Frontal cortex (tissue), 4 donors: ENCODE measurements around the gene AMDHD1. TPM values are rescaled to one million over a fixed set of nuclear protein-coding genes. Genes with fewer than 3 reads are reported as not detected.

Experiments
- DNase-seq, 2 donors: peaks; one replicate each; pipeline ENCODE4 v3.0.0; 2012; ENCODE audit warnings: low spot score in 2 of 2
- FAIRE-seq: peaks from 2 replicates; lab custom pipeline; 2012; peaks lifted over from hg19 to GRCh38; lab: Jason Lieb, UNC
- total RNA-seq: library from RNA; depleted of rRNA; stranded (reverse); fragments of >200 nt; gene quantifications from one replicate; pipeline ENCODE4 v1.2.3, GENCODE V29; 2014
- donor health status: control.
- donor health status: control.
- donor health status: control.

The AMDHD1 gene
- total RNA-seq, 1 donor from 2014 or later = 0.82 TPM

DNA sequence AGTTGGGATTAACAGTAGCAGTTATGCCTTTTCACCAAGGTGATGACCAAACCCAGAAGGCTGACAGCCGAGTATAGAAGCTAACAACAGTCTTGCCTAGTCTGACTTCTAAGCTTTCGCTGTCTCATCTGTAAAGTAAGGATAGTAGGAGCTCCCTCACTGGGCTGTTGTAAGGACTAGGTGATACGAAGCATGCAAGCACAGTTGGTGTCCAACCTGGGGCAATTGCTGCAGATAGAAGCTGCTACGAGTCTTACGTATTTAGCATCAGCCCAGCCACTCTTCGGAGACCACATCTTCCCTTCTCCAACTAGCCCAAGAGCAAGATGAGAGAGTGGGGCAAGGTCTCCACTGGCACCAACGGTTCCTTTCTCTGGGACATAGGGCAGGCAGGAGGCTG, 47.0 kb downstream of the AMDHD1 start:
- FAIRE-seq = no peak

DNA sequence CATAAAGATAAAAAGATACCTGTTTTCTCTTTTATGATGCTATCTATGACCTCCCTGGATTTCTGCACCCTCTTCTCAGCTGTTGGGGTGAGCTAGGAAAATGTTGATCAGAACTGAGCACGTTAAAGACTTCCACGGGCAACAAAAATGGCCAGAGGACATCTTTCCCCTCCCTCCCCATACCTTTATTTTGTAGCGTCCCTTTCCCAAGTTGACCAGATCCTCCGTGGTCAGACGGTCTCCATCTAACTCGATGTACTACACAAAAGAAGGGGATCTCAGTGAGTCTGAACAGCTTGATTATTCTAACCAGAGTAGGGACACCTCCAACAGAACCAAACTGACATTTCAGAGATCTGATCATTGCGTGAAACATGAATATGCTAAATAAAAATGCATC, 50.8 kb downstream of the AMDHD1 start:
- FAIRE-seq (no peak), DNase-seq (no peak)

More for the DNA sequence above, 47.0 kb downstream of the AMDHD1 start:
- no peak for DNase-seq

DNA sequence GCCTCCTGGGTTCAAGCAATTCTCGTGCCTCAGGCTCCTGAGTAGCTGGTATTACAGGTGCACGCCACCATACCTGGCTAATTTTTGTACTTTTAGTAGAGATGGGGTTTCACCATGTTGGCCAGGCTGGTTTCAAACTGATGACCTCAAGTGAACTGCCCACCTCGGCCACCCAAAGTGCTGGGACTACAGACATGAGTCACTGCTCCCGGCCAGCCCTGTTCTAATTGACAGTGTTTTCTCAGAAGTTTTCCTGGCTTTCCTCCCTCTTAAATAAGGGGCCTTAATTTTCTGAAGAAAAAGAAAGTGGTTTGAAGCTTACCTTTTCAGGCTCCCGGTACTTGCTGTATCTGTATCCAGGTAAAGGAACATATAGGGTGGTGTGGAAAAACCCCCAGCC, 51.3 kb downstream of the AMDHD1 start:
- FAIRE-seq (no peak), DNase-seq (no peak)

DNA sequence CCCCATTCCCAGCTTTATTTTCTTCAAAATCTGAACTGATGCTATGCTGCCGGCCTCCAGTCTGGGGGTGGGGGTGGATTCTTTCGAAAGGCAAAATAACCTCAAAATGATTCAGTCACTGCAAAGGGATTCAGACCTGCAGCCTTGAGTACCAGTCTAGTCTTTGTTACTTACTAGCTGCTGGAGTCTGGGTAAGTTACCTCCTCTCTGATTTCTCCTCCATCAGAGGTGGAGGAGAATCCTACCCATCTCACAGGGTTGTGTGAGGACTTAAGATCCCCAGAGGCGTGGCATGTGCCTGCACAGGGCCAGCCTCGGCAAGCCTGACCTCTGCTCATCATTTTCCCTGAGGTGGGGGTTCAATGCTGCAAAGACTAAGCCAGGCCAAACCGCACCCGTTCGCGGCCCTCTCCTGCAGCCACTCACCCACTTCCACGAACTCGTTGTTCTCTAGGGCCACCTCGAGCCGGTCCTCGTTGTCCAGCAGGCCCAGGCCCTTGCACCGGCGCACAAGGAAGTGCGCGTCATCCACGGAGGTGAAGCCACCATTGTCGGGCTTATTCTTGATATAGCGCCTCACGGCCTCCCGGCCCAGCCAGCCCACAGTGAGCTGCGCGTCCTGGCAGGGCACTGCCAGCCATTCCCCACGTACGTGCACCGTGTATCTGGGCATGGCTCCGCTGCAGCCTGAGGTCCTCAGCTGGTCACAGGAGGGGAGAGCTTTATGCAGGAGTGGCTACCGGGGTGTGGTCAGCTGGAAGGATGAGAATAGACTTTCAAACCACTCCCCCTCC, 52.3 kb downstream of the AMDHD1 start:
- DNase-seq (no peak), FAIRE-seq (no peak)

DNA sequence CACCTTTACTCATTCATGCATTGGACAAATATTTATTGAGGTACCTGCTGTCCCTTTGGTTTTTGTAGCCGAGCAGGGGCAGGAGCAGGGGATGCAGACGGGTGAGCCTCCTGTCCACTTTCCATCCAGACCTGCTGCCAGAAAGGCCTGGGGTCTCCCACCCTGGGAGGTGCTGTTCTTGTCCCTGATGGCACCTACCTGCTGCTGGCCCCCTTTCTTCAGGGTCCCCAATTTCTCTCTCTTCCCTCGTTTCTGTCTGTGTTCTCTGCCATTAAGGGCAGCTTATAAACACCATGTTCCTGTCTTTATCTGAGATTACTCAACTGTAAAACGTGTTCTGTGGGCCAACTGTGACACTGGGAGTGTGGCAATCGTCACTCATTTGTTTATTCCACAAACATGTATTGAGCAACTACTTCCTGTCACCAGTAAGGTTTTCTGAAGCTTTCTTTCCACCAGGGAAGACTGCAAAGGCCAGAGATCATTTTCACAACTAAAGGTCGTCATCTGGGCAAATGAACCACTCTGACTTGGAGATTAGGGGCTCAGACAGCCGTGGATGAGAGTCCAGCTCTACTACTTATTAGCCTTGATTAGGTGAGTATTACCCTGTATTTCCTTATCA, 53.0 kb downstream of the AMDHD1 start, which contains the start of gene HAL:
Gene HAL, minus strand, starts transcription at position 311 of the 625 bp plus-strand sequence. CDS start 434 bp downstream, outside the sequence.
- no peak for DNase-seq
- no peak for FAIRE-seq

DNA sequence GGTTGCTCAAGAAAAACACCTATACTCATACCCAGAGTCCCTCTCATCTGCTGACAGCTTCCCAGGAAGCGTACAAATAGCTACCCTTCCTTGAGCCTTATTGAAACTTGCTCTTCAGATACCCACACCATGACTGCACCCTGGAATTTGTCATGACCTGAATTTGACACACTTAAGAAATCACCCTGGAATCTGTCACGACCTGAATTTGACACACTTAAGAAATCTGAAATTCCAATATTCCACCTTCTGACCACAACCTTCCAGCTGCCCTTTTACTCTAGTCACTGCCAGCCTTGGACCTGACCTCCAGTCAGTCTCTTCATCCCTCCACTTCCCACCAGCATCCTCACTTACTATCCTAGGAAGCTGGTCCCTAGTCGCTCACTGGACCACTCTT, 54.1 kb downstream of the AMDHD1 start:
- FAIRE-seq (no peak), DNase-seq (no peak)

DNA sequence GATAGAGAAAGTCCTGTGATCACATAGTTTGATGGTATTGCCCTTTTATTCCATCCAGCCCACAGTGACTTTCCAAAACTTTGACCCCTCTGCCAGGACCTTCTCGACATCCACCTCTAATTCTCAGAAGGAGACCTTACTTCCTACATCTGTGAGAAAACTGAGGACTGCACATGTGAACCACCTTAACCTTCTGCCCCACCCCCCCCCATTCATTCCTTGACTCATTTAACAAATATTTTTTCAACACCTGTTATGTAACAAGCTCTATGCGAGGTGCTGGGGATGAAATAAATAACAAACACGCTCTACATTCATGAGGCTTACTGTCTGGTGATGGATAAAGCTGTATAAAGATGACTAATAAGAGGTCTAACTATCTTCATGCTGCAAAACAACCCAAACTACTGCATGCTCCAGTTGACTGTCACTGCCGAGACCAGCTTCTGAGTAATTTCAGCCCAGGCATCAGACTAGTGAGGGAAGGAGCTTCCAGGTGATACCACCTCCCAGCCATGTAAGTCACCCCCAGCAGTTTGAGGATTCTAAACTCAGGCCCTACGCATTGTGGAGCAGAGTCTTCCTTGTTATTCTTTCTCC, 54.9 kb downstream of the AMDHD1 start:
- DNase-seq = no peak
- no peak for FAIRE-seq

DNA sequence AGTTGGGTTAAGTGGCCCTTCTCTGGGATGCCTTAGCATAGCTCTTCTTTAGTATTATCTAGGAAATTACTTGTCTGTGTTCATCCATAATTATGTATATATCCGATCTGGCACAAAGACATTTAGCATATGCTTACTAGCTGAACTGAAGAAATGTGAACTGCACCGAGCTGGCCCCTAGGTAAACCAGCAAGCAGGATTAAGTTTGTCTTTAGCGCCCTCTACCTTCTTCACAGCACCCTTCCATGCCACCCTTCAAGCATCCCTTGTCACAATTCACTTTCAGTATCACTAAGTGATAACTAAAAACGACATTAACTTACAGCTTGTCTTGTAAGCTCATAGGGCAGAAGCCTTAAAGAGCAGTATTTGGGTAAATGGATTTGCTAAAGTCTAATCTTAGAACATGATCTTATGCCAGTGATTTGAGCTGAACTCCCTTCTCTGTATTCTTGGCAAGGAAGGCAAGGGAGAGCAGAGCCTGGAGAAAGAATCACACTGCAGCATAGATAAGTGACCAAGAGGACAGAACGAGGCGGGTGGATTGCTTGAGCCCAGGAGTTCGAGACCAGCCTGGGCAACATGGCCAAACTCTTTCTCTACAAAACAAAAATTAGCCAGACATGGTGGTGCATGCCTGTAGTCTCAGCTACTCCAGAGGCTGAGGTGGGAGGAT, 55.6 kb downstream of the AMDHD1 start:
- FAIRE-seq = peak; percentile 37
- DNase-seq = peak; percentile 47 to 57

DNA sequence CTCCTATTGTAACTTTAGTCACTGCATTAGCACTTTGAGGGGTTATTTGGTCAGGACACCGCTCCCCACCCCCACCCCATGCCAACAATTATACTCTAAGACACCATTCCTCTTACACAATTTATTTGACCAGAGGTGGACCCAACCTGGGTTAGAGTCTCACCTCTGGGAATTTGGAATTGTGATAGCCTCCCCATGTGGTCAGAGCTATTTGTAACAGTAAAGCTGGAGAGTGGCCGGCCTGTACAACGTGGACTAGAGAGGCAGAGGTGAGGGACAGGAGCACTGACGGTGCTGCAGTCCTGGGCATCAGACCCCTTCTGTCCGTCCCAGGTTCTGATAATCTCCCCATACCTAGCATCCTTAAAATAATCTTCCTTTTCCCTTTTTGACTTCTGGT, 56.4 kb downstream of the AMDHD1 start:
- no peak for FAIRE-seq
- DNase-seq = no peak

DNA sequence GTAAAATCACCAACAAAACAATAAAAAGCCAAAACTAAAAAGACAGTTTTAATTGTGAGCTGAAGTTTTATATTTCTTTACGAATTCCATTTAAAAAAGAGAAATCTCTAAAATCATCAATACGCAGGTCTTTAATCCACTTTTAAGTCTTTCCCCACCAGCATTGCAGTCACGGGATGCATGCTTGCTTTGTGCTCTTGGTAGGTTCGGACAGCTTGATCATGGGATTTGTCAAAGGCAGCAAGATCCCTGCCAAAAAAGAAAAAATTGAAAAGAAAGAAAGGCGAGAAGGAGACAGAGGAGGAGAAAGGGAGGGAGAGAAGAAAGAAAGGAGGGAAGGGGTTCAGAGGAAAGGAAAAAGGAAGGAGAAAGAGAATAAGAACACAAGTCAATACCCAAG, 57.7 kb downstream of the AMDHD1 start:
- DNase-seq (no peak), FAIRE-seq (no peak)

DNA sequence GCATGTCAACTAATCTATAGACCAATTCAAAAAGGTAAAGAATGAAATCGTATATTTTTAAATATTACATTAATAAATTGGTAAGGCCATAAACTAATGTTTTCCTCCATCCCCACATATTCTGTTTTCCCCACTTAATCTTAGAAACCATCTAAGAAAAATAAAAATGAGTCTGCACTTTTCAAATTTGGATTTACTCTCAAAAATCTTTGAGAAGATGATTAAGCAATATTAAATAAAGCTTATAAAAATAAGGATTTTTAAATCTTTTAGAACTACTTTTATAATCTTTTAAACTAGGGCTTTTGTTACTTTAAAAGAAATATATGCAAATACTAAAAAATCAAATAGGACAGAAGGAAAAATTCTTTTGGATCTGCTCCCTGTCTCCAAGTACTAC, 63.6 kb downstream of the AMDHD1 start:
- FAIRE-seq (peak; percentile 61), DNase-seq (no peak)

DNA sequence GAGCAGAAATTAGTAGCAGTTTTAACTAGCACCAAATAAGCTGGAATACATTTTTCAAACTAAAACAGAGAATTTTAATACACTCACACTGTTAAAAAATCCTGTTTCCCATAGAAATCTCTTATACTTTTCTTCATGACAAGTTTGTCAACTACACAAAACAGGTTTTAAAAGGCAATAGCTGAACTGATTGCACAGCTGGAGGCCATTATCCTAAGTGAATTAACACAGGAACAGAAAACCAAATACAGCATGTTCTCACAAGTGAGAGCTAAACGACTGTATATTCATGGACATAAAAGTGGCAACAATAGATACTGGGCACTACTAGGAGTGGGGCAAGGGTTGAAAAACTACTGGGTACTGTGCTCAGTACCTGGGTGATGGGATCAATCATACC, 64.6 kb downstream of the AMDHD1 start:
- no peak for FAIRE-seq
- no peak for DNase-seq

DNA sequence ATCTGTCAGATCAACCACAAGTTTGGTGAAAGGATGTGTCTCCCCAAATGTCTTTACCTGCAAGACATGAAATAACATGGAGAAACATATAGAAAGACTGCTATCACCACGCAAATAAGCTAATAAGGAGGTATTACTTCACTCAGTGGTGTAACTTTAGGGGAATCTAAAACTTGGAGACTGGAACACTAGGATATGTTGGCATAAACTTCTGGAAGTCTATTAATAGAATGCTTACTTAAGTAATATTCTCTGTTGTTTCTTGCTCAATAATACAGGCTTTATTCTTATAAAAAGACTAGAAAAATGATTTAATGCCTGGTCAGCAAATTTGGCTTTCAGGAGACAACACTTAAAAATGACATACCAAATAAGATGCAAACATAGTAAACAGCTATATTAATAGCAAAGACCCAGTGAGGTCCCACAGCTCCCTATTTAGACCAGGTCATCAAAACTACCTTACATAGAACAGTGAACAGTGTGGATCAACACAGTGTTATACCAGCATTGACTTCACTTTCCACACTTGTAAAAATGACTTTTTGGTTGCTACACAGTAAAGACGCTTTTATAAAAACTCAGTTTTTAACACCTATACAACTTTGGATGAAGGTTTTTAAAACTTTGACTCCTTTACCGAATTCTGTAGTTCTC, 71.9 kb downstream of the AMDHD1 start:
- DNase-seq (no peak), FAIRE-seq (no peak)

DNA sequence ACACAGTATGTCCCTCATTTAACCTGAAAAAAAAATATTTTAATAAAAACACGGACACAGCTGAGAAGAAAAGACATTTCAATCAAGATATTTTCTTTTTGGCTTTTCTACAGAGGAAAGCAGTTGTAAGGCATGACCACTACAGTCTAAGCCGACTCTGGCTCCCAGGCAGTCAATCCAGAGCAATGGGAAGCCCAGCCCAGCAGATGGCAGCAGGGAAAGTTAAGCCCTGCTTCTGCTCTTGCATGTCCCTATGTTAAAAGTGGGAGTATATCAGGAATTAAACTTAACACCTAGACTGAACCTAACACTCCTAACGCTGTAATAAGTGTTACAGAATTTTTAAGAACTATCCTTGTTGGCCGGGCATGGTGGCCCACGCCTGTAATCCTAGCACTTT, 72.5 kb downstream of the AMDHD1 start:
- no peak for FAIRE-seq
- DNase-seq = no peak

Other genes starting within 250 kb of the AMDHD1 start
- gene NTN4, start 152.6 kb upstream of the AMDHD1 start, total RNA-seq = 60.3 TPM
- gene SNRPF, start 84.4 kb upstream of the AMDHD1 start, total RNA-seq = 25.7 TPM
- gene CCDC38, start 717 bp upstream of the AMDHD1 start, total RNA-seq = not detected
- gene HAL, start 53.0 kb downstream of the AMDHD1 start, total RNA-seq = not detected
- 37.5 TPM for gene LTA4H, start 92.3 kb downstream of the AMDHD1 start, total RNA-seq